Right lobe of liver (tissue), 4 donors: ENCODE results near the gene SLC39A1.

Experiments
- POLR2A ChIP-seq: fragments of 450-650 bp; IDR thresholded peaks from one replicate; pipeline ENCODE4 v1.6.1; 2017; ENCODE audit warnings: antibody characterized with exemption, mild to moderate bottlenecking
- TF ChIP-seq, protein P1 (sequence below), 4 donors: fragments of 200-600 bp in 3 of 4; fragments of 450-650 bp in 1 of 4; IDR thresholded peaks; one replicate each; pipeline versions ENCODE4 v1.5.1 to v1.8.0; 2016 to 2022; ENCODE audit warnings: antibody characterized with exemption in 4 of 4, mild to moderate bottlenecking in 2 of 4
- donor health status: DM: no; HTN: no; CAD: no.
- donor health status: DM: no; HTN: no; CAD: no.
- donor health status: DM: no; HTN: yes; CAD: no.

DNA sequence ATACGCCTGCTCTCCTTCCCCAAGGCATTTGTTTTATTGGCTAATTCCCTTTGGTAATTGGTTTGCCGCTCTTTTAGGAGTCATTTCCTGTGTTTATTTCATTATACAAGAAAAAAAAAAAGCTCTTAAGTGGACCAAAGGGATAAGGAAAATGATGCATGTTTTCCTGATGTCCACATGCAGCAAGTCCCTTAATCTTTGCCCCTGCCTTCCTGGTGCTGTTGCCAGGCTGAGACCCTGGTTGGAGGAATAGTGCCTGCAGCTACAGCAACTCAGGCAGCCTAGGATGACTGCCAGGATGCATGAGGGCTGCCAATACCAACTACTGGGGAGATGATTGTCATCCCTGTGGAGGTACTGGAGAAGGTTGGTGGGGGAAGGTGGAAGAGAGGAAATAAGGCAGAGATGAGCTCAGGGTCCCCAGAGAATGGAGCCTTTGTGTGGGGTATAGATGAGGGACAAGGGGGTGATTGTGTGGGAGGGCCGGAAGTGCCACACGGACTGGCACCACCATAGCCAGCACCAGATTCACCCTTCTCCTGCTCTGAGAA lies 34.5 kb downstream of the SLC39A1 start:
- TF ChIP-seq, protein P1, sequence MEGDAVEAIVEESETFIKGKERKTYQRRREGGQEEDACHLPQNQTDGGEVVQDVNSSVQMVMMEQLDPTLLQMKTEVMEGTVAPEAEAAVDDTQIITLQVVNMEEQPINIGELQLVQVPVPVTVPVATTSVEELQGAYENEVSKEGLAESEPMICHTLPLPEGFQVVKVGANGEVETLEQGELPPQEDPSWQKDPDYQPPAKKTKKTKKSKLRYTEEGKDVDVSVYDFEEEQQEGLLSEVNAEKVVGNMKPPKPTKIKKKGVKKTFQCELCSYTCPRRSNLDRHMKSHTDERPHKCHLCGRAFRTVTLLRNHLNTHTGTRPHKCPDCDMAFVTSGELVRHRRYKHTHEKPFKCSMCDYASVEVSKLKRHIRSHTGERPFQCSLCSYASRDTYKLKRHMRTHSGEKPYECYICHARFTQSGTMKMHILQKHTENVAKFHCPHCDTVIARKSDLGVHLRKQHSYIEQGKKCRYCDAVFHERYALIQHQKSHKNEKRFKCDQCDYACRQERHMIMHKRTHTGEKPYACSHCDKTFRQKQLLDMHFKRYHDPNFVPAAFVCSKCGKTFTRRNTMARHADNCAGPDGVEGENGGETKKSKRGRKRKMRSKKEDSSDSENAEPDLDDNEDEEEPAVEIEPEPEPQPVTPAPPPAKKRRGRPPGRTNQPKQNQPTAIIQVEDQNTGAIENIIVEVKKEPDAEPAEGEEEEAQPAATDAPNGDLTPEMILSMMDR (IDR thresholded peaks at IDR 0.05) = no peak
- no peak for TF ChIP-seq POLR2A
